H1 (cell line): ENCODE data around the gene RERE. TPM values are rescaled to one million over a fixed set of nuclear protein-coding genes. Genes with fewer than 3 reads are reported as not detected.

Experiments
- CTCF ChIA-PET: fragments of 300-600 bp; sonication (Branson Sonifier 250); formaldehyde crosslinking; loops from one replicate; lab custom pipeline; 2021; ENCODE audit not compliant: partially characterized antibody; lab: Charles Lee
- POLR2A ChIA-PET: fragments of 300-600 bp; sonication (Branson Sonifier 250); formaldehyde crosslinking; loops from one replicate; lab custom pipeline; 2021; ENCODE audit warnings: inconsistent platforms; ENCODE audit not compliant: partially characterized antibody; lab: Charles Lee
- DNase-seq, 2 experiments: peaks; one replicate each; pipeline versions ENCODE4 v3.0.0 to v3.0.0-alpha.2; 2010 to 2022; ENCODE audit warnings: low spot score in 2 of 2, low read depth in 1 of 2, mixed read lengths in 1 of 2
- FAIRE-seq: peaks from 2 replicates; lab custom pipeline; 2011; peaks lifted over from hg19 to GRCh38; lab: Jason Lieb, UNC
- H2AFZ ChIP-seq: 2 replicates; pipeline ENCODE4 v1.8.1; 2012; ENCODE audit warnings: low read length, inconsistent platforms
- H2AK5ac ChIP-seq: 2 replicates; pipeline ENCODE4 v1.6.1; 2013; ENCODE audit warnings: low read depth, low read length
- H2BK120ac ChIP-seq: replicated peaks from 2 replicates; pipeline ENCODE3; 2013; ENCODE audit warnings: low read depth, low read length, inconsistent platforms
- H2BK12ac ChIP-seq: 2 replicates; pipeline ENCODE4 v1.6.1; 2013; ENCODE audit warnings: low read depth, low read length
- H2BK15ac ChIP-seq: 2 replicates; pipeline ENCODE4 v1.6.1; 2013; ENCODE audit warnings: low read length
- H2BK20ac ChIP-seq: 2 replicates; pipeline ENCODE4 v1.6.1; 2013; ENCODE audit warnings: low read length
- H2BK5ac ChIP-seq: 2 replicates; pipeline ENCODE4 v1.6.1; 2013; ENCODE audit warnings: low read depth, low read length
- H3K14ac ChIP-seq: 2 replicates; pipeline ENCODE4 v1.6.1; 2013; ENCODE audit warnings: inconsistent platforms; ENCODE audit not compliant: insufficient read length
- H3K18ac ChIP-seq: 2 replicates; pipeline ENCODE4 v1.6.1; 2013; ENCODE audit warnings: low read length; ENCODE audit errors: extremely low read depth
- H3K23ac ChIP-seq: 2 replicates; pipeline ENCODE4 v1.6.1; 2013; ENCODE audit warnings: inconsistent platforms; ENCODE audit not compliant: insufficient read length
- H3K23me2 ChIP-seq: 2 replicates; pipeline ENCODE4 v1.6.1; 2013; ENCODE audit warnings: low read depth, low read length
- H3K27ac ChIP-seq: 2 replicates; pipeline ENCODE4 v1.6.1; 2011; ENCODE audit warnings: low read depth, low read length, inconsistent platforms
- H3K27me3 ChIP-seq, 4 experiments: replicated peaks in 1 of 4; 1 replicate in 1 of 4; 2 replicates in 3 of 4; pipeline versions ENCODE4 v1.6.1 to v1.8.1; 2011 to 2013; ENCODE audit warnings: low read length in 3 of 4, mild to moderate bottlenecking in 3 of 4, inconsistent platforms in 2 of 4, mixed read lengths in 2 of 4, moderate library complexity in 1 of 4; ENCODE audit not compliant: control insufficient read depth in 3 of 4, insufficient read depth in 3 of 4; ENCODE audit errors: extremely low read depth in 1 of 4
- H3K36me3 ChIP-seq, 4 experiments: 2 replicates each; pipeline versions ENCODE4 v1.6.1 to v1.8.1; 2011 to 2013; ENCODE audit warnings: mild to moderate bottlenecking in 4 of 4, low read length in 3 of 4, moderate library complexity in 2 of 4, control low read depth in 1 of 4, inconsistent platforms in 1 of 4; ENCODE audit not compliant: insufficient read depth in 4 of 4, control insufficient read depth in 2 of 4
- H3K4ac ChIP-seq: replicated peaks from 2 replicates; pipeline ENCODE3; 2013; ENCODE audit warnings: low read length, low read depth, mixed read lengths, inconsistent platforms; ENCODE audit not compliant: insufficient read length
- H3K4me1 ChIP-seq, 4 experiments: replicated peaks in 1 of 4; 1 replicate in 1 of 4; 2 replicates in 3 of 4; pipeline versions ENCODE4 v1.6.1 to v1.8.1; 2011 to 2013; ENCODE audit warnings: low read length in 3 of 4, inconsistent platforms in 2 of 4, mixed read lengths in 1 of 4; ENCODE audit not compliant: insufficient read depth in 4 of 4, control insufficient read depth in 3 of 4
- H3K4me2 ChIP-seq, 2 experiments: 2 replicates each; pipeline versions ENCODE4 v1.6.1 to v1.8.1; 2011 to 2013; ENCODE audit warnings: low read depth in 2 of 2, low read length in 2 of 2, control low read depth in 1 of 2, inconsistent platforms in 1 of 2, mild to moderate bottlenecking in 1 of 2; ENCODE audit not compliant: insufficient read depth in 1 of 2
- H3K4me3 ChIP-seq, 4 experiments: fragments of 200-600, 300-600 bp in 1 of 4; sonication (generic), shearing (Covaris generic), sonication (Bioruptor Twin) in 1 of 4; 2 replicates each; pipeline versions ENCODE4 v1.5.1 to v1.8.1; 2011 to 2016; ENCODE audit warnings: low read length in 4 of 4, low read depth in 3 of 4, control low read depth in 2 of 4, inconsistent platforms in 2 of 4, mild to moderate bottlenecking in 2 of 4, mixed read lengths in 1 of 4, moderate library complexity in 1 of 4; ENCODE audit not compliant: insufficient read depth in 2 of 4; ENCODE audit errors: extremely low read depth in 1 of 4
- H3K56ac ChIP-seq: replicated peaks from 2 replicates; pipeline ENCODE3; 2013; ENCODE audit warnings: low read depth, mild to moderate bottlenecking, mixed read lengths, low read length, inconsistent platforms; ENCODE audit not compliant: insufficient read length
- H3K79me1 ChIP-seq: 2 replicates; pipeline ENCODE4 v1.6.1; 2013; ENCODE audit warnings: low read depth, low read length, control low read depth
- H3K79me2 ChIP-seq, 2 experiments: 2 replicates each; pipeline versions ENCODE4 v1.6.1 to v1.8.1; 2012 to 2013; ENCODE audit warnings: low read length in 2 of 2, mild to moderate bottlenecking in 2 of 2, inconsistent platforms in 1 of 2; ENCODE audit not compliant: insufficient read depth in 2 of 2, control insufficient read depth in 1 of 2
- H3K9ac ChIP-seq, 4 experiments: replicated peaks in 1 of 4; 1 replicate in 1 of 4; 2 replicates in 3 of 4; pipeline versions ENCODE4 v1.6.1 to v1.8.1; 2011 to 2013; ENCODE audit warnings: low read depth in 3 of 4, low read length in 3 of 4, control low read depth in 2 of 4, mild to moderate bottlenecking in 2 of 4, moderate library complexity in 2 of 4, inconsistent platforms in 1 of 4; ENCODE audit errors: extremely low read depth in 1 of 4
- H3K9me3 ChIP-seq, 2 experiments: 2 replicates each; pipeline versions ENCODE4 v1.6.1 to v1.8.1; 2012 to 2013; ENCODE audit warnings: mild to moderate bottlenecking in 2 of 2, moderate library complexity in 2 of 2, control low read depth in 1 of 2, inconsistent platforms in 1 of 2, low read depth in 1 of 2, low read length in 1 of 2, mixed read lengths in 1 of 2; ENCODE audit not compliant: insufficient read depth in 2 of 2
- H4K20me1 ChIP-seq, 2 experiments: replicated peaks in 1 of 2; 2 replicates each; pipeline versions ENCODE3 to v1.8.1; 2011 to 2013; ENCODE audit warnings: inconsistent platforms in 2 of 2, low read length in 2 of 2, mild to moderate bottlenecking in 1 of 2; ENCODE audit not compliant: insufficient read depth in 2 of 2, control insufficient read depth in 1 of 2
- H4K5ac ChIP-seq: 2 replicates; pipeline ENCODE4 v1.6.1; 2013; ENCODE audit warnings: low read length, low read depth, mixed read lengths, inconsistent platforms; ENCODE audit not compliant: insufficient read length
- H4K8ac ChIP-seq: 2 replicates; pipeline ENCODE4 v1.8.0; 2013; ENCODE audit warnings: mild to moderate bottlenecking, moderate library complexity, low read length, inconsistent platforms; ENCODE audit not compliant: insufficient read depth; ENCODE audit errors: extremely low read depth
- H4K91ac ChIP-seq: replicated peaks from 2 replicates; pipeline ENCODE3; 2013; ENCODE audit warnings: low read length, mixed read lengths, inconsistent platforms; ENCODE audit not compliant: insufficient read length
- CTBP2 ChIP-seq: IDR thresholded peaks from 2 replicates; pipeline ENCODE4 v1.7.0; 2011; ENCODE audit warnings: borderline replicate concordance, mild to moderate bottlenecking, moderate library complexity, mixed read lengths, low read length; ENCODE audit not compliant: insufficient read depth, insufficient read length
- CTCF ChIP-seq, 3 experiments: IDR thresholded peaks; 1 replicate in 2 of 3; 2 replicates in 1 of 3; pipeline versions ENCODE4 v1.5.1 to v1.6.1; 2011; ENCODE audit warnings: low read length in 3 of 3, mild to moderate bottlenecking in 3 of 3, inconsistent platforms in 2 of 3, low read depth in 1 of 3, moderate library complexity in 1 of 3; ENCODE audit not compliant: insufficient read depth in 1 of 3; ENCODE audit errors: control extremely low read depth in 1 of 3
- GTF2F1 ChIP-seq: IDR thresholded peaks from 2 replicates; pipeline ENCODE4 v1.6.1; 2012; ENCODE audit warnings: low read depth, low read length, improper control_type of control experiment, borderline replicate concordance
- HDAC6 ChIP-seq: IDR thresholded peaks from one replicate; pipeline ENCODE4 v1.7.1; 2012; ENCODE audit warnings: low read depth, mild to moderate bottlenecking, inconsistent platforms, low read length, moderate library complexity
- POLR2A ChIP-seq, 2 experiments: IDR thresholded peaks; 1 replicate in 1 of 2; 2 replicates in 1 of 2; pipeline ENCODE4 v1.6.1; 2011; ENCODE audit warnings: low read depth in 2 of 2, low read length in 2 of 2, mild to moderate bottlenecking in 2 of 2; ENCODE audit errors: control extremely low read depth in 1 of 2
- POU5F1 ChIP-seq: IDR thresholded peaks from 2 replicates; pipeline ENCODE4 v1.6.1; 2011; ENCODE audit warnings: low read depth, mild to moderate bottlenecking, low read length, moderate library complexity
- RFX5 ChIP-seq: IDR thresholded peaks from 2 replicates; pipeline ENCODE4 v1.6.1; 2011; ENCODE audit warnings: low read depth, low read length, improper control_type of control experiment, borderline replicate concordance
- SP4 ChIP-seq: IDR thresholded peaks from 2 replicates; pipeline ENCODE4 v1.6.1; 2012; ENCODE audit warnings: low read length, inconsistent platforms
- SUZ12 ChIP-seq: fragments of 200-600 bp; sonication (generic); IDR thresholded peaks from 2 replicates; pipeline ENCODE4 v1.6.1; 2012; ENCODE audit warnings: mild to moderate bottlenecking, inconsistent platforms, low read length, moderate library complexity, mixed read lengths
- USF2 ChIP-seq: IDR thresholded peaks from 2 replicates; pipeline ENCODE4 v1.6.1; 2011; ENCODE audit warnings: low read length, improper control_type of control experiment
- ZNF274 ChIP-seq: IDR thresholded peaks from 2 replicates; pipeline ENCODE4 v1.7.0; 2012; ENCODE audit warnings: low read length, borderline replicate concordance; ENCODE audit errors: extremely low read depth
- WGBS, 2 experiments: shearing (Covaris generic) in 1 of 2; methylation state at CpG; one replicate each; pipeline versions ENCODE4 v1.1.6 to v1.1.7; 2013 to 2015; ENCODE audit warnings: low lambda C conversion rate in 2 of 2, mixed read lengths in 2 of 2, inconsistent platforms in 1 of 2, low coverage in 1 of 2, missing lambda C conversion rate in 1 of 2; ENCODE audit not compliant: insufficient replicate concordance in 2 of 2, insufficient coverage in 1 of 2, insufficient read length in 1 of 2; ENCODE audit errors: extremely low coverage in 1 of 2, missing lambda C conversion rate in 1 of 2; 5-methylcytosine and 5-hydroxymethylcytosine counted together
- polyA plus RNA-seq, 7 experiments: library from polyadenylated mRNA; depleted of rRNA in 3 of 7; stranded (reverse) in 5 of 7; unstranded in 2 of 7; fragments of >200 nt in 5 of 7; fragments of 200-250 nt in 2 of 7; gene quantifications; 1 replicate in 5 of 7; 2 replicates in 1 of 7; 4 replicates in 1 of 7; pipeline versions ENCODE4 v1.2.1 to v1.2.3, GENCODE V29; 2011 to 2013; ENCODE audit warnings: missing spikeins in 2 of 7, mixed read lengths in 2 of 7
- total RNA-seq: library from RNA; stranded (reverse); fragmentation: NEBNext Ultra II Directional; extraction: Animal tissue kit (Norgen Biotek cat#: 25700); gene quantifications from 2 replicates; pipeline ENCODE4 v1.2.1, GENCODE V29; 2021

RERE gene
- total and polyA plus RNA-seq, 2 of the 8 experiments (the other 6 are each of a cell fraction or from before 2014, with no cell fraction given) = 15.3 to 142 TPM

DNA sequence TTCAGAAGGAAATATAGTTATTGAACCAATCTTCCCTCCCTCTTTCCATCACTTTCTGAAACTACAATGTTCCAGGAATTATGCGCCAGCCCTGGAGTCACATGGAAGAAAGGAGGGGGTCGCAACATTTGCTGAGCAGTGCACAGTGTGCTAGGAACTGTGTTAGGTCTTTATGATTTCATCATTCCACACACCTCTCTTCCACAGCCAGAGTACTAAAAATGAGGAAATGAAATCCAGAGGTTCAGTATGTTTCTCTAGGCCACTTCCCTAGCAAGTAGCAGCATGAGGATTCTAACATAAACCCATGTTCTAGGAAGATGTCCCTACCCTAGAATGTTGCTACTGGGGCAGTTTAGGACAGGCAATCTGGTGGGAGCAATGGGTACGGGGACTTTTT lies 341.4 kb downstream of the RERE start:
- H2BK15ac ChIP-seq = no peak overlapping the region
- no peak overlapping the region for H3K4ac ChIP-seq
- POLR2A ChIA-PET = no interaction called here
- H3K23me2 ChIP-seq = no peaks in the 10 kb centered on the region
- no peak overlapping the region for H2BK120ac ChIP-seq
- no peak for DNase-seq
- no peak overlapping the region for H2AFZ ChIP-seq
- H3K14ac ChIP-seq = no peak overlapping the region
- H3K79me1 ChIP-seq = no peaks in the 10 kb centered on the region; the same call in 1 of the 2 replicates
- H3K36me3 ChIP-seq = no peaks in the 10 kb centered on the region
- no peak overlapping the region for H3K18ac ChIP-seq
- H3K23ac ChIP-seq = no peak overlapping the region
- H3K4me2 ChIP-seq = no peak overlapping the region
- H3K4me1 ChIP-seq = peaks cover 1 to 13% (median 9%) of the 10 kb centered on the region in 4 experiments
- no peak overlapping the region for H3K27ac ChIP-seq
- no peaks in the 10 kb centered on the region for H3K9me3 ChIP-seq
- no peak overlapping the region for H2AK5ac ChIP-seq
- CTCF ChIA-PET = interaction anchor here (2.5 kb wide), 1 partner anchor 16 kb away, joined by 10 read pairs; no protein-coding TSS in a partner anchor
- WGBS, 2 experiments = 91% methylated on average over 3 of the region's 3 CpGs; no CpG with 5 or more reads in 1 of the 2 experiments
- no peak for FAIRE-seq
- H3K9ac ChIP-seq = no peak overlapping the region
- H4K5ac ChIP-seq = no peak overlapping the region
- H2BK12ac ChIP-seq = no peak overlapping the region
- no peak overlapping the region for H4K8ac ChIP-seq
- H3K79me2 ChIP-seq = peaks cover 0 to 43% of the 10 kb centered on the region in 2 experiments; a peak in 2 of 4 replicates
- H2BK5ac ChIP-seq = no peak overlapping the region
- H4K20me1 ChIP-seq = peaks cover 3% of the 10 kb centered on the region in 2 experiments
- no peak overlapping the region for H3K56ac ChIP-seq
- no peak overlapping the region for H4K91ac ChIP-seq
- no peak overlapping the region for H3K4me3 ChIP-seq
- H2BK20ac ChIP-seq = no peak overlapping the region
- H3K27me3 ChIP-seq = no peaks in the 10 kb centered on the region
- TF ChIP-seq ZNF274 (no peak), CTCF (IDR thresholded peaks at IDR 0.05; ENCODE audit: control extremely low read depth in 1 of 3, insufficient read depth in 1 of 3, low read depth in 1 of 3, low read length in 3 of 3) (no peak), POLR2A (IDR thresholded peaks at IDR 0.05; ENCODE audit: control extremely low read depth in 1 of 2, low read depth in 2 of 2, low read length in 2 of 2) (no peak), SUZ12 (no peak), CTBP2 (no peak), GTF2F1 (no peak), POU5F1 (no peak), USF2 (no peak), SP4 (no peak), HDAC6 (no peak), RFX5 (no peak)
